GM23248 (cell line): ENCODE measurements around the gene NEGR1.

Experiments used
- EZH2 ChIP-seq: fragments of 200-600 bp; sonication (generic); IDR thresholded peaks from 2 replicates; pipeline ENCODE4 v1.6.1; 2018; ENCODE audit warnings: antibody characterized with exemption, mild to moderate bottlenecking; ENCODE audit not compliant: insufficient read depth, poor library complexity, severe bottlenecking
- EZH2phosphoT487 ChIP-seq: fragments of 200-600 bp; sonication (generic); IDR thresholded peaks from 2 replicates; pipeline ENCODE4 v1.6.1; 2018; ENCODE audit warnings: antibody characterized with exemption, moderate library complexity, mild to moderate bottlenecking, low read depth; ENCODE audit not compliant: insufficient read depth

DNA sequence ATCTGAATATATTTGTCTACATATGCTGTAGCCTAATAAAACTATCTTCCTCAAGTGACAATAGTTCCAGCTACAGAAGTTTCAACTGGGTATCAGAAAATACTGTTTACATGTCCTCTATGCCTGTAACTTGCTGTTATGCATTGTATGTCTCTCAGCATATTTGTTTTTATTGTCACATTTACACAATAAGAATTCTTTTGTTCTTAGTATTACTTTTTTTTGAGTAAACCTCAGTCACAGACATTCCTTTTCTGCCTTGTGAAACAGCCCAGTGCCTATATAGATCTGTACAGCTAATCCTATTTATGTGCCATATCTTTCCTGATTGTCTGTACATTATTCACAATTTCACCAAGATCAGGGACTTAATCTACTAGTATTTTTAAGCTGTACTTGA, 565.2 kb downstream of the NEGR1 start:
- TF ChIP-seq EZH2 (no peak), EZH2phosphoT487 (no peak)
